Retina (tissue), 1 donor: Measurements from ENCODE around the gene PPT1.
A peak's percentile ranks its signal among the peaks of the same experiment; 100 is the strongest.

Experiments
- DNase-seq: peaks from one replicate; pipeline ENCODE4 v3.0.0-alpha.2; 2016

PPT1 gene

GRCh38 chr1:40096977-40097782 lies at the start of gene PPT1:
TSS of gene PPT1 (minus strand) at chr1:40097252. CDS start at chr1:40097238, 14 bp downstream.
- peak; percentile 95 for DNase-seq

- DNase-seq: peak; percentile 69
Observed at GRCh38 chr1:40143891-40144575, 47.0 kb upstream of the PPT1 start.

- DNase-seq: no peak
Observed at GRCh38 chr1:40141878-40142535, 45.0 kb upstream of the PPT1 start.

DNA sequence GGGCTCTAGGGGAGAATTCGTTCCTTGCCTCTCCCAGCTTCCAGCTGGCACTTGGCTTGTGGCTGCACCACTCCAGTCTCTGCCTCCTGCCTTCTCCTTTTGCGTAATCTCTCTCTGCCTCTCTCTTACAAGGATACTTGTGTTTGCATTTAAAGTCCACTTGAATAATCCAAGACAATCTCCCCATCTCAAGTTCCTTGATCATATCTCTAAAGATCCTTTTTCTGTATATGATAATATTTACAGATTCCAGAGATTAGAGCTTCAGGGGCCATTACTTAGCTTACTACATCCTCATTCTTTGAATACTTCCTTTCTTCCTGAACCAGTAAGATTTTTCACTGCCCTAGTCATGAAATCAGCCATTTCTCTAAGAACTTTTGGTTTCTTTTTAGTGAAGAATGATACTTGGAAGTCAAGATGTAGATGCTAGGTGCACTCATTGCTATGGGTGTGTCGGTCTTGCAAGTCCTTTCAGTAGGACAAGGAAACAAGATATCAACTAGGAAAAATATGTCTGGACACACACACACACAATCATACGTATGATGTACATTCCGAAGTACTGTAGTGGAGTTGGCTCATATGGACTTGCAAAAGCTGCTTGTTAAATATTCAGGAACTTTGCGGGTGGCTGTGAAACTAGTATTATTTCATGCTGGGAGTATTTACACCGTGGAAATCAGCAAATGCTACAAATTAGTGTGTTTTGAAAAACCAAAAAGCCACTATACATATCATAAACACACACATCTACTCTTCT lies 43.3 kb upstream of the PPT1 start:
- no peak for DNase-seq

- no peak for DNase-seq
Observed at GRCh38 chr1:40133839-40134238, 36.8 kb upstream of the PPT1 start.

DNA sequence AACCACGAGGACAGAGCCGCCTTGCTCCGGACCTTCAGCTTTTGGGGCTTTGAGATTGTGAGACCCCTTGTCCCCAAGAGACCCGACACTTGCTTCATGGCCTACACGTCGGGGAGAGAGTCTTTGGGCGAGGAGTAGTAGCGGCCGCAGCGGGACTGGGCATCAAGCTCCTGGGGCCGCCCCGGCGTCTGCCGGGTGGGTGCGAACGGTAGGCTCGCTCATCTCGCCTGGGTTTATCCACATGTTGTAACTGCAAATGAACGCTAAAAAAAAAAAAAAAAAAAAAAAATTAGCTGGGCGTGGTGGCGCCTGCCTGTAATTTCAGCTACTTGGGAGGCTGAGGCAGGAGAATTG lies 36.2 kb upstream of the PPT1 start:
- no peak for DNase-seq

DNA sequence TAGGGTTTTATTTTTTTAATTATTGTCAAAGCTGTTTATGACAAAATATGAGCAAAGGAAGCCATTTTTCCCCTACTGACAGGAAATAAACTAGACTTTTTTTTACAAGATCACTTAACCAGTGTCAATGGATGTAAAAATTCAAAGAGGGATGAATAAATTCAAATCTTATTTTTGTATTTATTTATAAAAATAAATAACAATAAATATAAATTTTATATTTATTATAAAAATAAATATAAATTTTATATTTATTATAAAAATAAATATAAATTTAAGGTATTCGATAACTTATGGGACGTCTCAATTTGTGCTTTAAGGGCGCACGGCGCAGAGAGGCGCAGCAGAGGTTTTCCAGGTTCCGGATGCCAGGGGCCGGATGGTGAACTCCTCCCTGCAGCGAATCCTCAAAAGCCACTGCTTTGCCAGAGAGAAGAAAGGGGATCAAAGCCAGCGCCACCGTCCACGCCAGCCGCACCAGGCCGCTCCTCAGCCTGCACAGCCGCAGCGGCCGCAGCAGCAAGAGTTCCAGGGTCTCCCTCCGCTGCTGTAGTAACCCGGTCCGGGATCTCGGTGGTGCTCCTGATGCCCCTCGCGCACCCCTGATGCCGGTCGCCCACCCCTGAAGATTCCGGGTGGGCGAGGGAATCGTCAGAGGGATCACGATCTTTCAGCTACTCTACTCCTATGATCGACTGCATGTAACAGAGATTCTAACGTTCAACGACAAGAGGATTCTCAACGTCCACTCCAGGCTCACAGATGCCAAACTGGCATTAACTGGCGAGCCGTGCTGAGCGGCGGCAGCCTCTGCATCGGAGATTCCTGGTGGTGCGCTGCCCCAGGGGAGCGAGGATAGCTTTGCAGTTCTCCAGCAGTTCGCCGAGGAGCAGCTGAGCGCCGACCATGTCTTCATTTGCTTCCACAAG lies 35.6 kb upstream of the PPT1 start:
- DNase-seq: peak; percentile 82

DNA sequence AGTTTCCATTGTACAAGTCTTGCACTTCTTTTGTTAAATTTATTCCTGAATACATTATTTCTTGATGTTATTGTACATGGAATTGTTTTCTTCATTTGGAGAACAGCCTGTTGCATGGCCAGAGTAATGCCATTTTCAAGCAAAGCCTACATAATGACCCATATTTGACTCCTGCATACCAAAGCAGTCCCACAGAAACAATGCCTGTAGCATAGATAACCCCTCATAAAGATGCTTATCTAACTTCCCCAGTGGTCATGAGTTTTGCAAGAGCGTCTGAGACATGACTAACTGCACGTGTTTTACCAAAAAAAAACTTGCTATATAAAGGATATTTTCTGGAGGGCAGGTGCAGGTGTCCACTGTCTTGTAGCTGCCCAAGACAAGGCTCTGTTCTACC lies 33.8 kb upstream of the PPT1 start:
- no peak for DNase-seq

- DNase-seq: no peak
Observed at GRCh38 chr1:40122855-40123254, 25.8 kb upstream of the PPT1 start.

DNA sequence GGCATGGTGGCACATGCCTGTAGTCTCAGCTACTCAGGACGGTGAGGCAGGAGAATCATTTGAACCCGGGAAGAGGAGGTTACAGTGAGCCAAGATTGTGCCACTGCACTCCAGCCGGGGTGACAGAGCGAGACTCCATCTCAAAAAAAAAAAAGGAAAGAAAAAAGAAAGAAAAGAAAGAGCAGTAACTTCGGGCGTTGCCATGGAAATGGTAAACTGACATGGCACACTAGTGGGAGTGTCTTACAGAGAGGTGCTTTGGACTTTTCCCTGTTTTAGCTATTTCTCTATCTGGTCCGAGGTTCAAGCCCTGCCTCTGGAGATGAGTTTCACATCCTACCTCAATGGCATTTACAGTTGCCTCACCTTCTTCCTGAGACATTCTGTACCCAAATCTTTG lies 23.1 kb upstream of the PPT1 start:
- no peak for DNase-seq

- DNase-seq: no peak
Observed at GRCh38 chr1:40114400-40114799, 17.3 kb upstream of the PPT1 start.

GRCh38 chr1:40110389-40110788 lies 13.3 kb upstream of the PPT1 start:
- no peak for DNase-seq

- DNase-seq: no peak
Observed at GRCh38 chr1:40107290-40107959, 10.4 kb upstream of the PPT1 start.

- no peak for DNase-seq
Observed at GRCh38 chr1:40105028-40105427, 8.0 kb upstream of the PPT1 start.

GRCh38 chr1:40102896-40103295 lies 5.8 kb upstream of the PPT1 start:
- no peak for DNase-seq

GRCh38 chr1:40102038-40102437 lies 5.0 kb upstream of the PPT1 start:
- no peak for DNase-seq

DNA sequence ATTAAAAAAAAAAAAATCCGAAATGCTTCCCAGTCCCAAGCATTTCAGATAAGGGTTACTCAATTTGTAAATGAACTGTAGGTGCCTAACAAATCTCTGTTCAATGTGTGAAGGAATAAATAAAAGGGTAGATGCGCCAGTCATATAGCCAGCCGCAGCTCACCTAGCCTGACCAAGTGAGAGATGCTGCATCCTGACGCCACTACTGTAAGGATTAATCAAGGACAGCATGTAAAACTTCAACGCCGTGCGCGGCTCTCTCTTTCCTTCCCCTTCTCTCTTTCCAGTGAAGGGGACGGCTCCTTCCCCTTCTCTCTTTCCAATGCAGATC lies 441 bp downstream of the PPT1 start:
- DNase-seq: no peak

GRCh38 chr1:40095806-40096205 lies 1.2 kb downstream of the PPT1 start:
- DNase-seq: no peak

GRCh38 chr1:40094466-40095110 lies 2.5 kb downstream of the PPT1 start:
- DNase-seq: no peak

DNA sequence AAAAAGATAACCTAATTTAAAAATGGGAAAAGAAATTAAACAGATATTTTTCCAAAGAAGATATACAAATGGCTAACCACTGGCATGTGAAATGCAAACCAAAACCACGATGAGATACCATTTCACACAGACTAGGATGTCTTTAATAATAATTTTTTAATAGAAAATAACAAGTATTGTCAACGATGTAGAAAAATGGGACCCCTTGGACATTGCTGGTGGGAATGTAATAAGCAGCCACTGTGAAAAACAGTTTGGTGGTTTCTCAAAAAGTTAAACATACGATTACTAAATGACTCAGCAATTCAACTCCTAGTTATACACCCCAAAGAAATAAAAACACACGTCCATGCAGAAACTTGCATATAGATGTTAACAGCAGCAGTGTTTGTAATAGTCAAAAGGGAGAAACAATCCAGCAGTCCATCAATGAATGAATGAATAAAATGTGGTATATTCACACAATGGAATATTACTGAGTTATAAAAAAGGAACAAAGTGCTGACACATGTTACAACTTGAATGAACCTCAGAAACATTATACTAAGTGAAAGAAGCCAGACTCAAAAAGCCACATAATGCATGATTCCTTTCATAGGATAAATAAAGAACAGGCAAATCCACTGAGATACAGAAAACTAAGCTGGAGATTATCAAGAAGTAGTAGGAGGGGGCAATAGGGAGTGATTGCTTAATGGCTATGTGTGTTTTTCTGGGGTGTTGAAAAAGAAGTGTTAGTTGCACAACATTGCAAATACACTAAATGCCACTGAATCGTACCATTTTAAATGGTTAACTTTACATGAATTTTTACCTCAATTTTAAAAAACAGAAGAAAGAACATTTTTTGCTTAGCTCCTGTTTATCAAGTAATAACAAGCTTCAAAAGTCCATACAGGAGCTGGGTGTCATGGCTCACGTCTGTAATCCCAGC lies 4.1 kb downstream of the PPT1 start:
- DNase-seq: no peak
